Karpas-422 (cell line): ENCODE data around the gene CLMP. TPM values are rescaled to one million over a fixed set of nuclear protein-coding genes. Genes with fewer than 3 reads are reported as not detected.

Experiments used
- DNase-seq: peaks from one replicate; pipeline ENCODE4 v3.0.0-alpha.2; 2015
- H2AFZ ChIP-seq: fragments of 200-600 bp; sonication (generic); 2 replicates; pipeline ENCODE4 v1.6.1; 2014; ENCODE audit warnings: antibody characterized with exemption, low read length, mixed read lengths
- H3K27ac ChIP-seq: fragments of 200-600 bp; sonication (generic); 2 replicates; pipeline ENCODE4 v1.5.1; 2014; ENCODE audit warnings: mild to moderate bottlenecking, low read length, moderate library complexity
- H3K27me3 ChIP-seq: fragments of 200-600 bp; sonication (generic); 2 replicates; pipeline ENCODE4 v1.6.1; 2014; ENCODE audit warnings: low read length, mixed read lengths
- H3K36me3 ChIP-seq: fragments of 200-600 bp; sonication (generic); 2 replicates; pipeline ENCODE4 v1.6.1; 2014; ENCODE audit warnings: low read length, mixed read lengths; ENCODE audit not compliant: insufficient read depth
- H3K4me1 ChIP-seq: fragments of 200-600 bp; sonication (generic); 2 replicates; pipeline ENCODE4 v1.6.1; 2014; ENCODE audit warnings: mild to moderate bottlenecking, low read length, mixed read lengths
- H3K4me2 ChIP-seq: fragments of 200-600 bp; sonication (generic); 2 replicates; pipeline ENCODE4 v1.6.1; 2014; ENCODE audit warnings: low read length, low read depth, mild to moderate bottlenecking; ENCODE audit not compliant: poor library complexity, severe bottlenecking
- H3K4me3 ChIP-seq: fragments of 200-600 bp; sonication (generic); 2 replicates; pipeline ENCODE4 v1.5.1; 2014; ENCODE audit warnings: mild to moderate bottlenecking, antibody characterized with exemption, low read length, mixed read lengths
- H3K79me2 ChIP-seq: fragments of 200-600 bp; sonication (generic); 2 replicates; pipeline ENCODE4 v1.6.1; 2014; ENCODE audit warnings: mild to moderate bottlenecking, low read length, mixed read lengths
- H3K9ac ChIP-seq: fragments of 200-600 bp; sonication (generic); 2 replicates; pipeline ENCODE4 v1.6.0; 2014; ENCODE audit warnings: low read length
- H3K9me2 ChIP-seq: fragments of 200-600 bp; sonication (generic), shearing (Covaris generic); replicated peaks from 2 replicates; pipeline ENCODE4 v1.6.0; 2014; ENCODE audit warnings: mild to moderate bottlenecking, low read length, moderate library complexity; ENCODE audit not compliant: insufficient read depth
- H3K9me3 ChIP-seq: fragments of 300-700, 200-600 bp; sonication (generic); 2 replicates; pipeline ENCODE4 v1.6.1; 2014; ENCODE audit warnings: low read length, mixed read lengths
- H4K20me1 ChIP-seq: fragments of 200-600 bp; sonication (generic); 2 replicates; pipeline ENCODE4 v1.6.1; 2014; ENCODE audit warnings: mild to moderate bottlenecking, antibody characterized with exemption, low read length, low read depth; ENCODE audit not compliant: insufficient read depth
- total RNA-seq: library from RNA; depleted of rRNA; stranded (reverse); fragments of >200 nt; shearing (Covaris generic); gene quantifications from 2 replicates; pipeline ENCODE4 v1.2.3, GENCODE V29; 2014; ENCODE audit warnings: low replicate concordance

The CLMP gene
- total RNA-seq, 1 experiment from 2014 or later = not detected

DNA sequence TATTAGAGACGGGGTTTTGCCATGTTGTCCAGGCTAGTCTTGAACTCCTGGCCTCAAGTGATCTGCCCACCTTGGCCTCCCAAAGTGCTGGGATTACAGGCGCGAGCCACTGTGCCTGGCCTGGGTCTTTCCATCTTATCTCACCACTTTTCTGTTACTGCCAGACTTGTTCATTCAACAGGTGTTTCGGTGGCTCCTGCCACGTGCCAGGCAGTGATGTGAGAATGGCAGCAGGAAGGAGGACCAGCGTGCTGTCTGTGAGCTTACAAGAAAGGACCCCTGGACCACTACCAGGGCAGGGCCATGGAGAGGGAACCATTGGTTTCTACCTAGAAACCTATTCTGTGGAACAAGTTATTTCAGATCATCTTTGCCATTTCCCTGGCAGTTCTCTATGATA is 44.2 kb downstream of the CLMP start:
- Histone ChIP-seq H3K9me3 (no peaks in the 10 kb centered on the region), H3K4me1 (no peaks in the 10 kb centered on the region), H2AFZ (no peak overlapping the region), H3K9me2 (no peaks in the 10 kb centered on the region), H3K4me2 (no peak overlapping the region), H3K27ac (no peak overlapping the region), H3K27me3 (no peaks in the 10 kb centered on the region), H3K36me3 (no peaks in the 10 kb centered on the region), H3K79me2 (no peaks in the 10 kb centered on the region), H4K20me1 (no peaks in the 10 kb centered on the region), H3K4me3 (no peak overlapping the region), H3K9ac (no peak overlapping the region)
- DNase-seq = no peak

DNA sequence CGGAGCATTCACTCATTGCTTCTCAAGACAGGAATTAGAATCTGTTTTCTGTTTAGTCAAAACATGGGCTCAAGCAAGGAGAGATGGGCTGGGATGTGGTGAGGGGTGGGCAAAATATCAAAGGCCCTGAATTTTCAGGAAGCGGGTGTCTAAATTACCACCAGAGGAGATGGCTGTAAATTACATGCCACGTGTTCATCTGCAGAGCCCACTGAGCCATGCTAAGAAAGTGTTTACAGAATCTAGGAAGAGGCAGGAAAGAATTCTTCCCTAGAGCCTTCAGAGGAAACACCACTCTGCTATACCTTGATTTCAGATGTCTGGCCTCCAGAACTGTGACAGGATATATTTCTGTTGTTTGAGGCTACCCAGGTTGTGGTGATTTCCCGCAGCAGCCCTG is 46.1 kb downstream of the CLMP start:
- H3K9me2 ChIP-seq = no peaks in the 10 kb centered on the region
- DNase-seq = no peak
- no peak overlapping the region for H3K9ac ChIP-seq
- H3K27me3 ChIP-seq = no peaks in the 10 kb centered on the region
- H3K9me3 ChIP-seq = no peaks in the 10 kb centered on the region
- H3K36me3 ChIP-seq = no peaks in the 10 kb centered on the region
- H3K4me3 ChIP-seq = no peak overlapping the region
- H3K79me2 ChIP-seq = no peaks in the 10 kb centered on the region
- H2AFZ ChIP-seq = no peak overlapping the region
- H3K27ac ChIP-seq = no peak overlapping the region
- H3K4me2 ChIP-seq = no peak overlapping the region
- no peaks in the 10 kb centered on the region for H3K4me1 ChIP-seq
- no peaks in the 10 kb centered on the region for H4K20me1 ChIP-seq

DNA sequence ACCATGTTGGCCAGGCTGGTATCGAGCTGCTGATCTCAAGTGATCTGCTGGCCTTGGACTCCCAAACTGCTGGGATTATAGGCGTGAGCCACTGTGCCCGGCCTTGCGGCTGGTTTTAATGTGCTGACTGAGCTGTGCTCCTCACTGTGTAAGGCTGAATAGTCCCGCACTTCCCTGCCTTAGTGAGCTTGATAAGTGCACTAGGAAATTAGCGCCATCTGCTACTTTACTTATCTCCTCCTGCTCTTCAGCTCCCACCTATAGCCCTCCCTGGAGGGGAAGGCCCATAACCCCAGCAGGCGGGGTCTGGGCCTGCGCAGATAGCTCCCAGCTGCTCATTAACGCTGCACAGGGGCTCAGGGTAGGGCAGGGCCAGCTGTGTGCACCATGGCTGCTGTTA is 49.4 kb downstream of the CLMP start:
- H3K9me2 ChIP-seq = no peaks in the 10 kb centered on the region
- no peak overlapping the region for H2AFZ ChIP-seq
- H3K4me1 ChIP-seq = no peaks in the 10 kb centered on the region
- no peaks in the 10 kb centered on the region for H3K36me3 ChIP-seq
- H3K4me3 ChIP-seq = no peak overlapping the region
- no peaks in the 10 kb centered on the region for H3K27me3 ChIP-seq
- DNase-seq = no peak
- no peak overlapping the region for H3K9ac ChIP-seq
- H3K4me2 ChIP-seq = no peak overlapping the region
- H3K27ac ChIP-seq = no peak overlapping the region
- H4K20me1 ChIP-seq = no peaks in the 10 kb centered on the region
- no peaks in the 10 kb centered on the region for H3K9me3 ChIP-seq
- no peaks in the 10 kb centered on the region for H3K79me2 ChIP-seq

DNA sequence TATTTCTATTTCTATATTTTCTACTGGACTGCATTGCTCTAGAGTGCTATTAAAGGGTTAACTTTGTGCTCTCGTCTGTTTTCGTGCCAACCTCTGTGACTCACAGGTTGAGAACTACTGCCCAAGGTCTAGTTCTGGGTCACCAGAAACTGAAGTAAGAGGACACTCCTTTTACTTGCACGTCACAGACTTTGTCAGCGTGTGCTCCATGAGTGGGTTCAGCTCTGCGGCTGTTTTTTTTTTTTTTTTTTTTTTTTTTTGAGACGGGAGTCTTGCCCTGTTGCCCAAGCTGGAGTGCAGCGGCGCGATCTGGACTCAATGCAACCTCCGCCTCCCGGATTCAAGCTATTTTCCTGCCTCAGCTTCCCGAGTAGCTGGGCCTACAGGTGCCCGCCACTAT is 49.8 kb downstream of the CLMP start:
- Histone ChIP-seq H3K27ac (no peak overlapping the region), H3K9ac (no peak overlapping the region), H3K4me2 (no peak overlapping the region), H4K20me1 (no peaks in the 10 kb centered on the region), H2AFZ (no peak overlapping the region), H3K36me3 (no peaks in the 10 kb centered on the region), H3K4me3 (no peak overlapping the region), H3K79me2 (no peaks in the 10 kb centered on the region), H3K9me2 (no peaks in the 10 kb centered on the region), H3K27me3 (no peaks in the 10 kb centered on the region), H3K9me3 (no peaks in the 10 kb centered on the region), H3K4me1 (no peaks in the 10 kb centered on the region)
- no peak for DNase-seq

DNA sequence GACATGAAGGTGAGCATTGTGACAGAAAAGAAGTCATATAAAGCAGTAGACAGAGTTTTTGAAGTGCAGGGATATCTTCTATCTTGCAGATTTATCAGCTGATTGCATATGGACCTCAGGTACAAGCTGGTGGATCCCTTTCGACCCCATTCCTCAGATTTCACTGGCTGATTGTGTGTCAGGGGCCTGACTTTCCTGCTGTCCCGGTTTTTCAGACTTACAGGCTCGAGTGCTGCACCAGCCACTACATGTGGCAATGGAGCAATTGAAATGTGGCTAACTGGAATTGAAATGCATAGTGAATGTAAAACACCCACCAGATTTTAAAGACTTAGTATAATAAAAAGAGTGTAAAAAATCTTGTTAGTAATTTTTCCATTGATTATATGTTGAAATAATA is 50.3 kb downstream of the CLMP start:
- no peak overlapping the region for H3K27ac ChIP-seq
- H3K4me3 ChIP-seq = no peak overlapping the region
- H3K36me3 ChIP-seq = no peaks in the 10 kb centered on the region
- no peaks in the 10 kb centered on the region for H4K20me1 ChIP-seq
- no peaks in the 10 kb centered on the region for H3K79me2 ChIP-seq
- H3K4me1 ChIP-seq = no peaks in the 10 kb centered on the region
- no peaks in the 10 kb centered on the region for H3K27me3 ChIP-seq
- no peaks in the 10 kb centered on the region for H3K9me2 ChIP-seq
- no peak overlapping the region for H2AFZ ChIP-seq
- no peak overlapping the region for H3K9ac ChIP-seq
- DNase-seq = no peak
- H3K4me2 ChIP-seq = no peak overlapping the region
- no peaks in the 10 kb centered on the region for H3K9me3 ChIP-seq

DNA sequence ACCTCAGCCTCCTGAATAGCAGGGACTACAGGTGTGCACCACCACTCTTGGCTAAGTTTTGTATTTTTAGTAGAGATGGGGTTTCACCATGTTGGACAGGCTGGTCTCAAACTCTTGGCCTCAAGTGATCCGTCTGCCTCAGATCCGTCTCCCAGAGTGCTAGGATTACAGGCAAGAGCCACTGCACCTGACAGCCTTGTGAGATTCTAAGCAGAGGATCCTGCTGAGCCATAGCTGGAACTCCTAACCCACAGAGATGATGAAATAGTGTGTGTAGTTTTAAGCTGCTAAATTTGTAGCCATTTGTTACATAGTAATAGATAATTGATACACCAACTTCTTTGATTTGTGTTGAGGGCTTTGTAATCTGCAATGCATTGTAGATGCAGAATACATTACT is 51.1 kb downstream of the CLMP start:
- Histone ChIP-seq H3K27ac (no peak overlapping the region), H3K4me3 (no peak overlapping the region), H3K27me3 (no peaks in the 10 kb centered on the region), H4K20me1 (no peaks in the 10 kb centered on the region), H2AFZ (no peak overlapping the region), H3K4me2 (no peak overlapping the region), H3K9me3 (no peaks in the 10 kb centered on the region), H3K4me1 (no peaks in the 10 kb centered on the region), H3K9me2 (no peaks in the 10 kb centered on the region), H3K79me2 (no peaks in the 10 kb centered on the region), H3K36me3 (no peaks in the 10 kb centered on the region), H3K9ac (no peak overlapping the region)
- no peak for DNase-seq

DNA sequence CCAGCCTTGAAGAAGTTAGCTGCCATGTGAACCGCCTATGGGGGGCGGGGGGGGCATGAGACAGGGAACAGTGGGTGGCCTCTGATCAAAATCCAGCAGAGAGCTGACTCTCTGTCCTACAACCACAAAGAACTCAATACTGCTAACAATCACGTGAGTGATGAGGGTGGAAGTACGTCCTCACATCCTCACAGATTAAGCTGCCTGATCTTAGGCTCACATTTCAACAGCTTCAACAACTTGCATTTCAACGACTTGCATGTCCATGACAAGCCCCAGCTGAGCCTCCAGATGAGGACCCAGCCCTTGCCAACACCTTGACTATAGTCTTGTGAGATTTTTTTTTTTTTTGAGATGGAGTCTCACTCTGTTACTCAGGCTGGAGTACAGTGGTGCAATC is 51.6 kb downstream of the CLMP start:
- no peaks in the 10 kb centered on the region for H3K4me1 ChIP-seq
- no peak overlapping the region for H2AFZ ChIP-seq
- DNase-seq = no peak
- no peaks in the 10 kb centered on the region for H3K79me2 ChIP-seq
- H3K9me3 ChIP-seq = no peaks in the 10 kb centered on the region
- no peak overlapping the region for H3K9ac ChIP-seq
- H3K36me3 ChIP-seq = no peaks in the 10 kb centered on the region
- no peak overlapping the region for H3K4me2 ChIP-seq
- no peak overlapping the region for H3K4me3 ChIP-seq
- H3K27ac ChIP-seq = no peak overlapping the region
- H3K9me2 ChIP-seq = no peaks in the 10 kb centered on the region
- no peaks in the 10 kb centered on the region for H3K27me3 ChIP-seq
- H4K20me1 ChIP-seq = no peaks in the 10 kb centered on the region

DNA sequence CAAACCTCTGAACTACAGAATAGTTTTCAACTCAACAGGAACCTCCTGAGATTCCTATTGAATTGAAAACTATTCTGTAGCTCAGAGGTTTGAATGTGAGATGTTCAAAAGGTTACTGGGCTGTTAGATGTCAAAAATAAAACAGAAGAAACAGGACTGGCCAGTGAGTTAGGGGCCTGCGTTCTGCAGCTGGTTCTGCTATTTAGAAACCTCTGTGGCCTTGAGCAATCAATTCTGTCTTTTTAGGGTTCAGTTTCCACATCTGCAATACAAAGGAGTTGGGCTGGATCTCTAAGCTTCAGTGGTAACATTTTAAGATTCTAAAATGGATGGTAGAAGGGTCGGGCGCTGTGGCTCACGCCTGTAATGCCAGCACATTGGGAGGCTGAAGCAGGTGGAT is 55.8 kb downstream of the CLMP start:
- Histone ChIP-seq H3K9ac (no peak overlapping the region), H3K4me2 (no peak overlapping the region), H4K20me1 (no peaks in the 10 kb centered on the region), H3K27ac (no peak overlapping the region), H3K4me1 (no peaks in the 10 kb centered on the region), H3K4me3 (no peak overlapping the region), H3K79me2 (no peaks in the 10 kb centered on the region), H3K9me2 (no peaks in the 10 kb centered on the region), H3K36me3 (no peaks in the 10 kb centered on the region), H3K9me3 (no peaks in the 10 kb centered on the region), H3K27me3 (no peaks in the 10 kb centered on the region), H2AFZ (no peak overlapping the region)
- no peak for DNase-seq
